ACHN (cell line): ENCODE measurements around the gene GCNA.
"Not testable (repeated sequence)": the region's sequence is repeated elsewhere in the genome, so short reads cannot be mapped to it uniquely, and the experiment has no call there.

Experiments
- DNase-seq: peaks from one replicate; pipeline ENCODE4 v3.0.0-alpha.2; 2015
- in situ Hi-C: cut with HindIII; loops from 2 replicates; pipeline ENCODE4 v1.10.0; 2017; ENCODE audit warnings: low sequenced_read_pairs, low pct_ligation_motif_present, low pct_unique_long_range_greater_than_20kb

GCNA gene

GRCh38 chrX:71662654-71663053 lies 84.4 kb downstream of the GCNA start:
- DNase-seq, in situ Hi-C loops: not testable (repeated sequence)
